Neuron (in vitro differentiated cells): Measurements from ENCODE around the gene CASP4.

ENCODE experiments used
- H2AFZ ChIP-seq: one replicate; pipeline ENCODE4 v1.6.1; 2013; ENCODE audit warnings: low read depth, mild to moderate bottlenecking, inconsistent platforms, low read length, moderate library complexity
- H3K27me3 ChIP-seq: one replicate; pipeline ENCODE4 v1.6.1; 2013; ENCODE audit warnings: low read length; ENCODE audit not compliant: insufficient read depth
- H3K36me3 ChIP-seq: one replicate; pipeline ENCODE4 v1.6.1; 2013; ENCODE audit warnings: low read length; ENCODE audit not compliant: insufficient read depth
- H3K4me1 ChIP-seq: one replicate; pipeline ENCODE4 v1.6.1; 2013; ENCODE audit warnings: low read length; ENCODE audit not compliant: insufficient read depth
- H3K4me3 ChIP-seq: 2 replicates; pipeline ENCODE4 v1.5.1; 2013; ENCODE audit warnings: mild to moderate bottlenecking, low read length, moderate library complexity
- H3K9me3 ChIP-seq: one replicate; pipeline ENCODE4 v1.6.1; 2013; ENCODE audit warnings: low read length

CASP4 gene

DNA sequence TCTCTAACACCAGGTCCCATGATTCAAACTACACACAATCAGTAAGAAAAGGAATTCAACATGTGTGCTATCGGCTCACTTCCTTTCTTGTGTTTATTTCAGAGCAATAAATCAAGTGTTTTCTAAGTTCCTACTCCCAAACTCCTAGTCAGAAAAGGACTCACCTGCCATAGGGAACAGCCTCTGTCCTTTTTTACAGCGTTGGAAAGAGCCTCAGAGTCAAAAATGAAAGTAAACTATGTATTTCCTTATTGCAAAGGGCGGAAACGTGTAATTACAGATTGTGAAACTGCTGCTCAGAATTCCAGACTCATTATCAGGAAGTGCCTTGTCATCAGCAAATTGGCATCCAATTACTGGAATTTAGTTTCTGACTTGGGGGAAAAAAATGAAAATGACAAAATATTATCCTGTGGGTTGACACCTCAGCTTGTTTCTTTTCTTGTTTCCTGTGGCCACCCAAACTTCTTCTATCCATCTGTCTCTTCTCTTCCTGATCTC lies at the start of gene CASP4:
Gene CASP4, minus strand, starts transcription at position 220 of the 501 bp plus-strand sequence. Its CDS starts 49 bp downstream, at position 171.
- H3K27me3 ChIP-seq: no peaks in the 10 kb centered on the region
- peaks cover 2% of the 10 kb centered on the region for H3K9me3 ChIP-seq
- no peak within 1 kb of the TSS for H2AFZ ChIP-seq
- no peaks in the 10 kb centered on the region for H3K4me1 ChIP-seq
- no peak within 1 kb of the TSS for H3K4me3 ChIP-seq
- no peaks in the 10 kb centered on the region for H3K36me3 ChIP-seq

DNA sequence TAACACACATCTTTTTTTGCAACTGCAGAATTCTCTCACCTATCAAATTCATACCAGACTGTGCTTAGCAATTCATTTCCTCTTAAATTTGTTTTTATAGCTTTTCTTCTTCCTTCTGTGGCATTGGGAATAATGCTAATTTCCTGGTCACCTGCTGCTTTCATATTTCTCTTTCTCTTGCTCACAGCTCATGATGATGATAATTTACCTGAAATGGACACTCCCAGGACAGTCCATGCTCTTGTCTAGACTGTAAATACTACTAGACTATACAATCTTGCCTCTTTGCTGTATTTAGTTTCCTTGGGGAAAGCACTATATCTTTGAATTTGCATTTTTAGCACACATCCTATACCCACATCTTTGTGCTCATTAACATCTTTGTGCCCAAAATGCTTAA lies 39.1 kb upstream of the CASP4 start:
- no peak overlapping the region for H2AFZ ChIP-seq

DNA sequence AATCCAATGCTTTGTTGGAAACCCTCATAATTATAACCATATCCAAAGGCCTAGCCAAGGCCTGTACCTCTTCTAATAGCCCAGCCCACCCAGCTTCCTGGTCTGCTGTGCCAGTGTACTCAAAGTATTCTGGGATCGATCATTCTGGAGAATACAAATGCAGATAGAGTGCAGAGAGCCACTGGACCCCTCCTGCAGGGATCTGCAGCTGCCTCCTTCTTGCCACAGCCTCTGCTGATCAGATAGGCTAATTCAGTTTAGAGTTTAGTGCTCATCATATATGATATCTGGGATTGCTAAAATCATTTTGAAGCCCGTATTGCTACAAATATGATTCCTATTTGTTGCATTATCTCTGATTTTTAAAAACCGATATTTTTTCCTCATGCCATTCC lies 37.1 kb upstream of the CASP4 start:
- Histone ChIP-seq H3K27me3 (no peaks in the 10 kb centered on the region), H3K9me3 (no peaks in the 10 kb centered on the region), H3K36me3 (no peaks in the 10 kb centered on the region), H3K4me1 (no peaks in the 10 kb centered on the region), H2AFZ (no peak overlapping the region), H3K4me3 (no peak overlapping the region)

More for the DNA sequence above, 39.1 kb upstream of the CASP4 start:
- Histone ChIP-seq H3K27me3 (no peaks in the 10 kb centered on the region), H3K4me3 (no peak overlapping the region), H3K36me3 (no peaks in the 10 kb centered on the region), H3K9me3 (no peaks in the 10 kb centered on the region), H3K4me1 (no peaks in the 10 kb centered on the region)

DNA sequence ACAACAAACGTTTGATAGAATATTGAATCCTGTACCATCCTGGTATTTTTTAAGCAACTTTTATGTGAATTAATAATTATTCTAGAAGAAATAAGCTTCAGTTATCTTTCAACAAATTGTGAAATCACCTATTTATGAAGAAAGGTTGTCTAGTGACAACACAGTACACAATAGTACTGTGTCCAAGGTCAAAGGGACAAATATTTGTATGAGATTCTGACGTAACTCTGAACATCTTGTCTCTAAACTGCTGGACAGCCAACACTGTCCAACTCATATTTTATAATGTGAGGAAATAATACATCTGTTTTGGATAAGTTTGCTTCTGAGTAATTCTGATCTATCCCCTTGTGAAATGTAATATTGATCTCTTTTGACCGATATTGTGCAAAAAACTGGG lies 35.6 kb upstream of the CASP4 start:
- H2AFZ ChIP-seq: no peak overlapping the region
- H3K36me3 ChIP-seq: no peaks in the 10 kb centered on the region
- no peaks in the 10 kb centered on the region for H3K27me3 ChIP-seq
- H3K4me3 ChIP-seq: no peak overlapping the region
- no peaks in the 10 kb centered on the region for H3K9me3 ChIP-seq
- no peaks in the 10 kb centered on the region for H3K4me1 ChIP-seq

DNA sequence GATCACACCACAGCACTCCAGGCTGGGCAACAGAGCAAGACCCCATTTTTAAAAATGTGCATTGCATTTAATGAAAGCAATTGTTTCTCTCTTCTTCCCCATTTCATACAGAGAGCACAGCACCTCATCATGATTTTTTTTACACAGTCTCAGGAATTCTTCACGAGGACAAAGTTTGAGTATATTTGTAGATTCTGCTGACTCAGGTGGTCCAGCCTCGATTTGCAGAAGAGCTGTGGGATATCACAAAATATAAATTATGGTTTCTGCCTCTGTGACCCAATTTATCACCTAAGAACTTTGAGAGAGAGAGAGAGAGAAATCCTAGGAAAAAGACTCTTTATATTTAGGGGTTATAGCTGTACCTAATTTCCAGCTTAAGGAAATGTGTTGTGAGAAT lies 34.8 kb upstream of the CASP4 start:
- H3K4me3 ChIP-seq: no peak overlapping the region
- H3K36me3 ChIP-seq: no peaks in the 10 kb centered on the region
- no peaks in the 10 kb centered on the region for H3K4me1 ChIP-seq
- H3K9me3 ChIP-seq: no peaks in the 10 kb centered on the region
- no peaks in the 10 kb centered on the region for H3K27me3 ChIP-seq
- H2AFZ ChIP-seq: no peak overlapping the region

DNA sequence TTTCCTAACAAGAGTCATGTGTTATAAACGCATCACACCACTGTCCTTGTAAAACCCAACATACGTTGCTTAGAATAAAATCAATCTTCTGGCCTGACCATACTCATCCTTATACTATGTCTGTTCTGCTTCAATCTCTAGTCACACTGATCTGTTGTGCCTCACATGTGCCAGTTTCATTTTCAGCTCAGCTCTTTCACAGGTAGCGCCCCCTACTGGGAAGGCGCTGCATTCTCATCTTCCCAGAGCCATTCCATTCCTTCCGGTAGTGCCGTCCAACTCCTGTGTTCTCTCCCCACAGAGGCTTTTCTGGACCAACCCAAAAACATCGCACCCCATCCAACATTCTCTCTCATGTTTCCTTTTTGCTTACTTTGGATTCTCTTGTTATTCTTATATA lies 32.4 kb upstream of the CASP4 start:
- no peaks in the 10 kb centered on the region for H3K36me3 ChIP-seq
- no peak overlapping the region for H3K4me3 ChIP-seq
- no peak overlapping the region for H2AFZ ChIP-seq
- H3K9me3 ChIP-seq: no peaks in the 10 kb centered on the region
- H3K4me1 ChIP-seq: peaks cover 5% of the 10 kb centered on the region
- H3K27me3 ChIP-seq: no peaks in the 10 kb centered on the region

DNA sequence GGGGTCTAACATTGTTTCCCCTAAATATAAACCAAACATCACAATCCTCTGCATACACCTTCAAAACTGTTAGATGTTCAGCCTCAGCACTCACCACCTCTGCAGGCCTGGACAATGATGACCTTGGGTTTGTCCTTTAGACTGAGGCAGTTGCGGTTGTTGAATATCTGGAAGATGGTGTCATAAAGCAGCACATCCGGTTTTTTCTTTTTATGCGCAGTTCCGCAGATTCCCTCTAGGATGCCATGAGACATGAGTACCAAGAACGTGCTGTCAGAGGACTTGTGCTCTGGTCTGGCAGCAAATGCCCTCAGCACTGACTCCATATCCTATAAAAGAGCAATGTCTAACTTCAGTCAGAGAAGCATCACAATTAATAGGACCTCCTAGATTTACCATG lies 31.8 kb upstream of the CASP4 start:
- H3K4me1 ChIP-seq: peaks cover 5% of the 10 kb centered on the region
- H2AFZ ChIP-seq: no peak overlapping the region
- H3K27me3 ChIP-seq: no peaks in the 10 kb centered on the region
- no peaks in the 10 kb centered on the region for H3K36me3 ChIP-seq
- no peaks in the 10 kb centered on the region for H3K9me3 ChIP-seq
- no peak overlapping the region for H3K4me3 ChIP-seq

DNA sequence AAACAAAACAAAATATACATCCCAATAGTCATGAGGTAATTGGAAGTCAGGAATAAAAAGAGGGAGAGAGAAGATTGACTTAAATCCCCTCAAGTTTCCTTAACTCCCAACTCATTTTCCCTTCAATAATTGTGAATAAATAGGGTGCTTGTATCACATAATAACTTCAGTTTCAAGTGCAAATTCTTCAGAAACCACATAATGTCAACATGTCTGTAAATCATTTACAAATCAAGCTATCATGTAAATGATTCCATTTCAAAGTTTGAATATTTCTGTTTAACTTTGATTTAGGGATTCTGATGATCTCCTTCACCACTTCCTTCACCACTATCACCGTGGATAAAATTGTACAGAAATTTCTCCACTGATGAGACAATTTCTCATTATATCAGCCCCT lies 31.3 kb upstream of the CASP4 start:
- no peaks in the 10 kb centered on the region for H3K9me3 ChIP-seq
- H3K27me3 ChIP-seq: no peaks in the 10 kb centered on the region
- peaks cover 5% of the 10 kb centered on the region for H3K4me1 ChIP-seq
- no peak overlapping the region for H3K4me3 ChIP-seq
- no peak overlapping the region for H2AFZ ChIP-seq
- H3K36me3 ChIP-seq: no peaks in the 10 kb centered on the region

DNA sequence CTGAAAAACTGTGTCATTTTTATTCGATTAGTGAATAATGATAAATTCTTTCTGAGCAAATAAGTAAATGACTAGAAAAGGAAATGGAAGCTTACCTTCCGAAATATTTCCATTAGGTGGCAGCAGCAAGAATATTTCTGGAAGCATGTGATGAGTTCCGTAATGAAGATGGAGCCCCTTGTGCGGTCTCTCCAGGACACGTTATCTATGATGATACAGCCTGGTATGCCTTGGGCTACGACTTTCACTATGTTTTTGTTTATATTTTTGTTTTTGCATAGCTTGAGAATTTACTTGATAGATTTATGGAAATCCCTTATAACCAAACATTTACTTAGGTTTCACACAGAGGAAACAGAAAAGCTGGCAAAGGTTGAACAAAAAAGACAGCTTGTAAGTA lies 28.9 kb upstream of the CASP4 start:
- Histone ChIP-seq H3K9me3 (no peaks in the 10 kb centered on the region), H2AFZ (no peak overlapping the region), H3K4me1 (peaks cover 5% of the 10 kb centered on the region), H3K27me3 (no peaks in the 10 kb centered on the region), H3K4me3 (no peak overlapping the region), H3K36me3 (no peaks in the 10 kb centered on the region)

DNA sequence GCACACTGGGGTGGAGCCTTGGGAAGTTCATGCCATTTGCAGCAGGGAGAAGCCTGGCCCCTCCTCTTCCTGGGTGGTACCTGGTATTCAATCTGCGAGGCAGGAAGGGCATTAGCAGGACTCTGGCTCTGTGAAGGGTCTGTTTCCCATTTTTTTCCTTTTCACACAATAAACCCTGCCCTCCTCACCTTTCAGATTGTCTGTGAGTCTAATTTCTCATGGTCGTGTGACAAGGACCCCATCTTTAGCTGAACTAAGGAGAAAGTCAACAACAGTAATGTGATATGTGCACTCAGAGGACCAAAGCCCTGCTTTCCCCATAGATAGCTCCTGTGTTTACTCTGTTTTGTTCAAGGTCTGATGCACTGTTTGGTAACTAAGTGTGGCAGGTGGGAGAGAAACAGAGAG lies 26.6 kb upstream of the CASP4 start:
- H3K36me3 ChIP-seq: no peaks in the 10 kb centered on the region
- H2AFZ ChIP-seq: no peak overlapping the region
- no peaks in the 10 kb centered on the region for H3K9me3 ChIP-seq
- no peak overlapping the region for H3K4me3 ChIP-seq
- H3K27me3 ChIP-seq: no peaks in the 10 kb centered on the region
- peaks cover 5% of the 10 kb centered on the region for H3K4me1 ChIP-seq

DNA sequence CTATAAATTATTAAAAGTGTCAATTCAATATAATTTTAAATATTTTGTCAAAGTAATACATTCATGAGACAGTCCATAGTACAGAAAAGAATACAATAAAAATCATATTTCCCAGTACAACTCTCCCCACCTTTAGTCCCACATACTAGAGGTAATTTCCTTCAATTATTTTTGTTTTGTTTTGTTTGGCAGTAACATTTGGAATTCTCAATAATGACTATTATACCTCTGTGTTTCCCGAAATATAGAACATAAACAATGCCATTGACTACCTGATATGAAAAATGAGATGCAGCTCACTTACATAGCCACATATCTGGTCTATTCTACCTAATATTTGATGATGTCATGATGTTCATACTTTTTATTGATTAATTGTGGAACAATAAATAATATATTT lies 24.4 kb upstream of the CASP4 start:
- H3K27me3 ChIP-seq: no peaks in the 10 kb centered on the region
- H3K9me3 ChIP-seq: no peaks in the 10 kb centered on the region
- no peaks in the 10 kb centered on the region for H3K36me3 ChIP-seq
- H2AFZ ChIP-seq: no peak overlapping the region
- H3K4me3 ChIP-seq: no peak overlapping the region
- H3K4me1 ChIP-seq: peaks cover 5% of the 10 kb centered on the region

DNA sequence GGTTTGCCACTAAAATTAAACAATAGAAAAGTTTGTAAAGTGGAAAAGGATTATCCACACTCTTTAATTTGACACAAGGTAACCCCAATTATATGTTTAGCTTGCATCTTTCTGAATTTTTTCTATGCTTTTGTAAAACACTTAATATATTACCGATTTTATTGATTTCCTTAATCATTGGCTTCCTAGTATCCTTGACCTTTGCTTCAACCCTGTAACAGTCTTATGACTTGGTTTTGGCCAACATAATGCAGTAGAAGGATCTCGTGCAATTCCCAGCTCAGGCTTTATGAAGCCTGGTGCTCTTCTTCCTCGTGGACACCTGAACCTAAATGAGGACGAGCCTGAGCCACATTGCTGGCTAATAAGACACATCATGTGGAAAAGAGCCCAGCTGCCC lies 23.6 kb upstream of the CASP4 start:
- no peaks in the 10 kb centered on the region for H3K36me3 ChIP-seq
- no peak overlapping the region for H3K4me3 ChIP-seq
- H3K27me3 ChIP-seq: no peaks in the 10 kb centered on the region
- no peaks in the 10 kb centered on the region for H3K4me1 ChIP-seq
- no peak overlapping the region for H2AFZ ChIP-seq
- no peaks in the 10 kb centered on the region for H3K9me3 ChIP-seq

DNA sequence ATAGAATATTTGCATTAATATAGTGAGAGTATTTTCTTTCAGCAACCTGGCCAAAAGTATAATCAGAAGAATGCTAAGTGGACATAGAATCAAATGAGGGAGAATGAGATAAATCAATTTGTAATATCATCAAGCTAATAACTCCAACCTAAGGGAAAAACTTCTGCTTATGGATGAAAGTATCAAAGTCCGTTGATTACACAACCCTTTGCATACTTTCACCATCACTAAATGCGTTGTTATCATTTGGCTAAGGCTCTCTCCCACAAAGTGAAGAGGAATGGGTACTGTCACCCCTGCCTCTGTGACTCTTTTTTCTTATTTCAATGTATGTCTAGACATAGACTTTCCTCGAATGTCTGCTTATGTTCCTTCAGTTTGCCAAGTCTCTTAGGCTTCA lies 16.4 kb upstream of the CASP4 start:
- Histone ChIP-seq H3K36me3 (no peaks in the 10 kb centered on the region), H2AFZ (no peak overlapping the region), H3K4me1 (no peaks in the 10 kb centered on the region), H3K4me3 (no peak overlapping the region), H3K9me3 (no peaks in the 10 kb centered on the region), H3K27me3 (no peaks in the 10 kb centered on the region)

DNA sequence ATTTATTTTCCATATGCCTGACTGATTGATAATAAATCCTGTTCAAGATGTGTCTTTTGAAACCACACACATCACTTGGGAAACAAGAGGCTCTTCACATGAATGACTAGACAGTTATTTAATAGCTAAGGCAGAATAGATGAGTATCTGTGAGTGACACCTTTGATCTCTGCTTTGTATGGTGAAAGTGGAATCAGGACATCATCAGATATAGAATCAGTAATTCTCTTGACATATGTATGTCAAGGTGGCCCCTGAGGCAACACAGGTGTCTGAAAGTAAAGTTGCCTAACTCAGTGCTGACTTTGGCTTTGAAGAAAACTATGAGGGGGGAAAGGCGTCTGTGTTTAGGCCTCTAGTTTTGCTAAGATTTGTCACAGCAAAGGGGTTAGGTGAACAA lies 11.5 kb upstream of the CASP4 start:
- Histone ChIP-seq H2AFZ (no peak overlapping the region), H3K36me3 (no peaks in the 10 kb centered on the region), H3K9me3 (no peaks in the 10 kb centered on the region), H3K27me3 (no peaks in the 10 kb centered on the region), H3K4me3 (no peak overlapping the region), H3K4me1 (no peaks in the 10 kb centered on the region)
